AG04450 (cell line): ENCODE results near the gene NBPF3. TPM values are rescaled to one million over a fixed set of nuclear protein-coding genes. Genes with fewer than 3 reads are reported as not detected.

ENCODE experiments used
- CTCF ChIA-PET: fragments of 300-600, 350-600 bp; formaldehyde crosslinking; extraction: SDS; loops from one replicate; lab custom pipeline; 2022; ENCODE audit warnings: antibody characterized with exemption, inconsistent platforms; lab: Charles Lee
- POLR2A ChIA-PET: fragments of 350-600 bp; formaldehyde crosslinking; extraction: SDS; loops from one replicate; lab custom pipeline; 2021; ENCODE audit warnings: antibody characterized with exemption, inconsistent platforms; lab: Yijun Ruan, JAX
- DNase-seq: peaks from one replicate; pipeline ENCODE4 v3.0.0-alpha.2; 2011; ENCODE audit warnings: low read depth, low spot score
- H3K27ac ChIP-seq: one replicate; pipeline ENCODE4 v1.5.1; 2012; ENCODE audit warnings: low read depth, low read length, control low read depth
- H3K27me3 ChIP-seq: one replicate; pipeline ENCODE4 v1.6.0; 2012; ENCODE audit warnings: low read length; ENCODE audit not compliant: control insufficient read depth, insufficient read depth
- H3K4me3 ChIP-seq: 2 replicates; pipeline ENCODE4 v1.5.1; 2011; ENCODE audit warnings: mild to moderate bottlenecking, low read depth, low read length, control low read depth
- H3K9me3 ChIP-seq: 2 replicates; pipeline ENCODE4 v1.5.1; 2012; ENCODE audit warnings: low read length; ENCODE audit not compliant: control insufficient read depth, insufficient read depth
- polyA plus RNA-seq: library from polyadenylated mRNA; depleted of rRNA; stranded (reverse); fragments of >200 nt; gene quantifications from 2 replicates; pipeline ENCODE4 v1.2.3, GENCODE V29; 2011; rRNA removed
- TF ChIP-seq, protein P1 (sequence below): IDR thresholded peaks from 2 replicates; pipeline ENCODE4 v1.5.1; 2011; ENCODE audit warnings: low read depth, low read length, control low read depth, inconsistent platforms

NBPF3 gene
- polyA plus RNA-seq, 1 experiment, result 23.8 TPM

DNA sequence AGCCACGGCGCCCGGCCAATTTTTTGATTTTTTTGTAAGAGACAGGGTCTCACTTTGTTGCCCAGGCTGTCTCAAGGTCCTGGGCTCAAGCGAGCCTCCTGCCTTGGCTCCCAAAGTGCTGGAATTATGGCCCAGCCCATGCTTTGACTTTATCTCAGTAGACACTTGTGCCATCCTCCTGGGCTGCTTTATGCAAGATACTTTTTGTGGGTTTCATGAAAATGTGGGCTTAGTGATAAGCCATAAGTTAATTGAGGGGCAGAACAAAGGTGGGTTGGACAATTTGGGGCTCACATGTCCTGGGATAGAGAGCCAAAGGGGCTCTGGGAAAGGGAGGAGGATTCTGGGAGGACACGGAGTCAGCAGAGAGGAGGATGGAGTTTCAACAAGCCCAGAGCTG lies 91.3 kb downstream of the NBPF3 start:
- H3K9me3 ChIP-seq, result no peaks in the 10 kb centered on the region
- no peak for DNase-seq
- H3K27ac ChIP-seq, result no peak overlapping the region
- CTCF ChIA-PET, result no interaction called here
- TF ChIP-seq, protein P1, sequence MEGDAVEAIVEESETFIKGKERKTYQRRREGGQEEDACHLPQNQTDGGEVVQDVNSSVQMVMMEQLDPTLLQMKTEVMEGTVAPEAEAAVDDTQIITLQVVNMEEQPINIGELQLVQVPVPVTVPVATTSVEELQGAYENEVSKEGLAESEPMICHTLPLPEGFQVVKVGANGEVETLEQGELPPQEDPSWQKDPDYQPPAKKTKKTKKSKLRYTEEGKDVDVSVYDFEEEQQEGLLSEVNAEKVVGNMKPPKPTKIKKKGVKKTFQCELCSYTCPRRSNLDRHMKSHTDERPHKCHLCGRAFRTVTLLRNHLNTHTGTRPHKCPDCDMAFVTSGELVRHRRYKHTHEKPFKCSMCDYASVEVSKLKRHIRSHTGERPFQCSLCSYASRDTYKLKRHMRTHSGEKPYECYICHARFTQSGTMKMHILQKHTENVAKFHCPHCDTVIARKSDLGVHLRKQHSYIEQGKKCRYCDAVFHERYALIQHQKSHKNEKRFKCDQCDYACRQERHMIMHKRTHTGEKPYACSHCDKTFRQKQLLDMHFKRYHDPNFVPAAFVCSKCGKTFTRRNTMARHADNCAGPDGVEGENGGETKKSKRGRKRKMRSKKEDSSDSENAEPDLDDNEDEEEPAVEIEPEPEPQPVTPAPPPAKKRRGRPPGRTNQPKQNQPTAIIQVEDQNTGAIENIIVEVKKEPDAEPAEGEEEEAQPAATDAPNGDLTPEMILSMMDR, result no peak
- H3K4me3 ChIP-seq, result no peak overlapping the region
- POLR2A ChIA-PET, result no interaction called here
- H3K27me3 ChIP-seq, result peaks cover 17% of the 10 kb centered on the region

DNA sequence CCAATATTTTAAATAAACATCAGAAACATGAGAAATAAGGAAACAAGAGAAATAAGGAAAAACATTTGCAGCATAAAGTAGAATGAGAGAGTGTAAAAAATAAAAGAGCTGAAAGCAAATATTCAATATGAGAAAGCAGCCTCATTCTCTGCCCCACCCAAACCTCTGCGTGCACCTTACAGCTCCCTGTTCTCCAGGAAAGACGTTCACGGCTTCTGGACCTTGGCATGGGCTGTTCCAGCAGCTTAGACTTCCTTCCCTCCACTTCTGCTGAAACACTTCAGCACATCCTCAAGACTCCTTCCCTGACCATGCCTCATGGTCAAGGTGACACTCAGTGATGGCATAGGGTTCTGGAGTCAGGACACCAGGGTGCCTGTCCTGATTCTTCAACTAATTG lies 92.6 kb downstream of the NBPF3 start:
- Histone ChIP-seq H3K27ac (no peak overlapping the region), H3K9me3 (no peaks in the 10 kb centered on the region), H3K27me3 (peaks cover 23% of the 10 kb centered on the region), H3K4me3 (no peak overlapping the region)
- DNase-seq, result no peak
- TF ChIP-seq, protein P1, result no peak
- ChIA-PET CTCF (interaction anchor here (0.9 to 1.1 kb wide), 2 partner anchors 20 to 162 kb away, joined by 3 read pairs; no protein-coding TSS in a partner anchor), POLR2A (no interaction called here)

DNA sequence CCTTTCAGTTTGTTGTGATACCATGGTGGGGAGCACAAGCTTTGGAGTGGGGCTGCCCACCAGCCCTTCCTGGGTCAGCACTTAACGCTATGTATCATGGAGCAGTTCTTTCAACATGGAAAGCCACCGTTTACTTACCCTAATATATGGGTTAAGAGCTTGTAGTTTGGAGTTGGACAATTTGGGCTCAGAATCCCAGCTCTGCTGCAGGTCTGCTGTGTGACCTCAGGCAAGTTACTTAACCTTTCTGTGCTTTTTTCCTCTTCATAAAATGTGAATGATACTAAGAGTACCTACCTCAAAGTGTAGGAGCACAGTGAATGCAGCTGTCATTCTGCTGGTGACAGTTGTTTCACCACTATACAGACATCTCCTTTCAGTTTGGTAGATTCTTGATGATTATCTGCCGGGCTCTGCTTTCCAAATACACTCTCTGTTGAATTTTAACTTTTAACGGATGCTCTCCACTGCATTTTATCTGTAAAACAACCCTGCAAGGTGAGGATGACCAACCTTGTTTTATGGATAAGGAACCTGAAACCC lies 93.1 kb downstream of the NBPF3 start:
- H3K27ac ChIP-seq, result no peak overlapping the region
- no peak overlapping the region for H3K4me3 ChIP-seq
- no peaks in the 10 kb centered on the region for H3K9me3 ChIP-seq
- ChIA-PET POLR2A (no interaction called here), CTCF (interaction anchor here (0.9 to 1.1 kb wide), 2 partner anchors 19 to 163 kb away, joined by 3 read pairs; no protein-coding TSS in a partner anchor)
- H3K27me3 ChIP-seq, result peaks cover 29% of the 10 kb centered on the region
- no peak for DNase-seq
- TF ChIP-seq, protein P1, result no peak

DNA sequence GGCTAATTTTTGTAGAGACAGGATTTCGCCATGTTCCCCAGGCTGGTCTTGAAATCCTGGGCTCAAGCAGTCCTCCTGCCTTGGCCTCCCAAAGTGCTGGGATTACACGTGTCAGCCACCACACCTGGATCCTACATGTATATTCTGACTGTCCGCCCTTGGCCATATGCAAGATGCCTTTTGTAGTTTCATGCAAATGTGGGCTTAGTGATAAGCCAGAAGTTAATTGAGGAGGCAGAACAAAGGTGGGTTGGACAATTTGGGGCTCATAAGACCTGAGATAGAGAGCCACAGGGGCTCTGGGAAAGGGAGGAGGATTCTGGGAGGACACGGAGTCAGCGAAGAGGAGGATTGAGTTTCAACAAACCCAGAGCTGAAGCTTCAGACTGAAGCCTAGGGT lies 94.2 kb downstream of the NBPF3 start:
- peaks cover 38% of the 10 kb centered on the region for H3K27me3 ChIP-seq
- H3K27ac ChIP-seq, result no peak overlapping the region
- no peaks in the 10 kb centered on the region for H3K9me3 ChIP-seq
- ChIA-PET POLR2A (no interaction called here), CTCF (interaction anchor here (0.6 to 1.8 kb wide), 4 partner anchors 15 to 166 kb away, joined by 3 to 7 read pairs (median 4); no protein-coding TSS in a partner anchor)
- no peak for DNase-seq
- H3K4me3 ChIP-seq, result no peak overlapping the region
- TF ChIP-seq, protein P1, result no peak

Other genes with a start within 250 kb of the NBPF3 start
- 145 and 161 TPM in 2 replicates for gene ECE1, start 149.7 kb upstream of the NBPF3 start, polyA plus RNA-seq
- gene ALPL, start 69.3 kb downstream of the NBPF3 start, polyA plus RNA-seq, result 1.8 and 3.0 TPM in 2 replicates
- 0.14 and 0.15 TPM in 2 replicates for gene RAP1GAP, start 229.2 kb downstream of the NBPF3 start, polyA plus RNA-seq